ENCODE data around the gene GAS6.
"Not testable (repeated sequence)": the region's sequence is repeated elsewhere in the genome, so short reads cannot be mapped to it uniquely, and the experiment has no call there.

Gene GAS6

DNA sequence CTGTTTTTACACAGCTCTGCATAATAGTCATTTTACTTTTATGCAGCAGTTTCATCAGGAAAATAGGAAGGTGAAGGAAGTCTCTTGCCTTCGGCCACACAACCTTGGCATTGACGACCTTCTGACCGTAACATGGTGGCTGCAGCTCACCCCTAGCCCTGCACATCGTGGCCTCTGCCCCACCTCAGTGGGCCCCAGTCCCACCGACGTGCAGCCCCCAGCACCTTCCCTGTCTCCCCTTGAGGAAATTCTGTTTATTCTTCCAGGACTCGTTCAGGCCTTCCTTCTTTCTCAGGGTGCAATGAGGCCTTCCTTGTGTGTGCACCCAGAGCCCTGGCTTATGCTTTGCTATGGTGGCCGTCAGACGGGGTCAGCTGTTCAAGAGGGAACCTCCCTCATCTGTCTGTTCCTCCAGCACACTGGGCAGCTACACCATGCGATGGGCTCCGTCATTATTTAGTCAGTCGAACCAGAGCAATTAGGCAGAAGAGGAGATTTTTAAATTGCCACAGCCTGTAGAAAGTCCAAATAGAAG is 71.6 kb downstream of the GAS6 start:
- no peak for DNase-seq (ENCODE audit: low read depth in 2 of 2)

DNA sequence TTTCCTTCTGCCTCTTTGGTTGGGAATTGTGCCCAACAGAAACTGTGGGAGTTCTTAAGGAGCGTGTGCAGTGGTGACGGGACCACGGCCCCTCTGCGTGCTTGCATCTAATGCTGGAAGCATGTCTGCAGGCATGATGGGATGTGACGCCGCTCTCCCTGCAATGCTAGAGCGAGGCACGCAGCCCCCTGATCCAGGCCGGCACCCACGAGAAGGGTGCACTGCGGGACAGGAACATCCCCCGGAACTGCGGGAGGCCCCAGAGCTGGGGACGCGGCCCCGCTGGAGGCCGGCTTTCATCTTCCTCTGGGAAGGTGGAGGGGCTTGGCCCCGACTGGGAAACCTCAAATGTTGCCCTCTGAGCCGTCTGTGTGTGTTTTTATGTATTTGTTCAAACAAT is 72.1 kb downstream of the GAS6 start:
- DNase-seq (ENCODE audit: low read depth in 2 of 2), result no peak

DNA sequence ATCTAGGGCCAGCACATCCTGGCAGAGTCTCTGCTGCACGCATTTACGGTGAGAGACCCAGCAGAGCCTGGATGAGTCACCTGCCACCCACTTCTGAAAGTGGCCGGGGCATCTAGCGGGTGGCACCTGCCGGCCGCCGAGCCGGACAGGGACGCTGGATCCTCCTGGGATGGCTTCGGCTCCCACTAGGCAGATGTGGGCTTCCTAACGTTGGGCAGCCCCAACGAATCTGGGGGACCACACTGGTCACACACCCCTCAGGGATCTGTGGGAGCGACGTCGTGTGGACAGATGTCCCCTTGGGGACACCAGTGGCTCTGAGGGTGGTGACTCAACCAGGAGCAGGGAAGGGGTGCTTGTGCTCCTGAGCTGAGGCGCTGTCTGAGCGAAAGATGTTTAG is 72.7 kb downstream of the GAS6 start:
- no peak for DNase-seq (ENCODE audit: low read depth in 2 of 2)

DNA sequence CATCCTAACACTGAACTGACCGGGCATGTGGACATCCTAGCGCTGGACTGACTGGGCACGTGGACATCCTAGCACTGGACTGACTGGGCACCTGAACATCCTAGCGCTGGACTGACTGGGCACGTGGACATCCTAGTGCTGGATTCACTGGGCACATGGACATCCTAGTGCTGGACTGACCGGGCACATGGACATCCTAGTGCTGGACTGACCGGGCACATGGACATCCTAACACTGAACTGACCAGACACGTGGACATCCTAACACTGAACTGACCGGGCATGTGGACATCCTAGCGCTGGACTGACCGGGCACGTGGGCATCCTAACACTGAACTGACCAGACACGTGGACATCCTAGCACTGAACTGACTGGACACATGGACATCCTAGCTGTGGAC is 73.9 kb downstream of the GAS6 start:
- not testable (repeated sequence) for DNase-seq (ENCODE audit: low read depth in 2 of 2)

DNA sequence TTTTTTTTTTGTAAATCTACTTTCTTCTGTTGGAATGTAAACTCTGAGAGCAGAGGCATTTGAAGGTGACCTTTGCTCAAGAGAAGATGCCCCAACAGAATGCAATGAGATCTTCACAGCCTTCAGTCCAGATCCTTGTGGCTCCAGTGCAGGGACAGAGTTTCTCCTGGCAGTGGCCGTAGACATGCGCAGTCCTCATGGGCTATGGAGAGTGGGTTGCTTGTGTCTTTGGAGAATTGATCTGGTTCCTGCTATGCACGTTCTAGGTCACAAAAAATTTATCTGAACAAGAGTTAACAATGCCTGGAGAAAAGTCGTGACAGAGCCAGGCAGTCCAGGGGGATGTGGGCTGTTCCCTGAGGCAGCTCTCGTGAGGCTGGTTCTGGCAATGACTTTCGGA is 74.7 kb downstream of the GAS6 start:
- DNase-seq (ENCODE audit: low read depth in 2 of 2), result no peak

DNA sequence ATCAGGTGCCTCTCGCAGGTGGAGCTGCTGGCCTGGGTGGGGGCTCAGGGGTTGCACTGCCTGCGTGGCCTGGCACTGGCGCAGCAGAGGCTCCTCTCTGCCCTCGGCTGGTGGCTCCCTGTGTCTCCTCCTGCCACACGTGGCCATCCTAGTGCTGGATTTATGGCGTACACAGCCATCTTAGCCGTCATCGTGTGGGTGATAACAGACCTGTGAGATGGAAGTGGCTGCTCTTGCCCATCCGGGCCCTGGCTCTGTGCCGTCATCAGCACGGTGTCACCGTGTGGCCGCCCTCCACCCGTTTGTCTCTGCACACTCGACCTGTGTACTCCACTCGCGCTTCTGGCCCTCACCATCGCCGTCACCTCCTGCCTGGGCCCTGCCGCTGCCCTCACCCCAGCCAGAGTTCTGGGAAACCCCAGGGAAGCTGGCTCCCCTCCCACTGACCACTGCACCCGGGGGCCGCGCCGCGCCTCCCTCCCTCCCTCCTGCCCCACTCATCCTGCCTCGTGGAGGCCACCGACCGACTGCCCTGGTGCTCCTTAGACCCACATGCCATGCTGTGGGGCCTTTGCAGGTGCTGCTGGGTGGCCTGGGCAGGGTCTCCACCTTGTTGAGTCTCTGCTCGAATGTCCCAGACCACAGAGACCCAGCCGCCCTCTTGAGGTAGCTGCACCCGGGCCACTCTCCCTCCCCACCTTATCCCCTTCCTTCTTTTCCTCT is 75.3 kb downstream of the GAS6 start:
- DNase-seq (ENCODE audit: low read depth in 2 of 2), result no peak

DNA sequence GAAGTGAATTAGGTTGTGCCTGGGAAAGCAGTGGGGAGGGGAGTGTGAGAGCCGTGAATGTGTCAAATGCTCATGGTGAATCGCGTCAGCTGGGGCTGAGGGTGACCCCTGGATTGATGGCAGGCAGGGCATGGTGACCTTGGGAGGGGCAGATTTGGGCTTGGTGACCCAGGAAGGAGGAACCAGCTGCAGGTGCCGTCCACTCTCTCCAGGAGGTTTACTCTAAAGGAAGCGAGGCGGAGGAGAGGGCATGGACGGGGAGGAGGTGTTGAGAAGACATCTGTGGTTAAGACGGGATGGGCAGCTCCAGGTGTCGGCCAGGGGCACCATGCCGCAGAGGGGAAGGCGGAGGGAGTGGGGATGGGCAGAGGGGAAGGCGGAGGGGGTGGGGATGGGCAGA is 76.2 kb downstream of the GAS6 start:
- no peak for DNase-seq (ENCODE audit: low read depth in 2 of 2)

DNA sequence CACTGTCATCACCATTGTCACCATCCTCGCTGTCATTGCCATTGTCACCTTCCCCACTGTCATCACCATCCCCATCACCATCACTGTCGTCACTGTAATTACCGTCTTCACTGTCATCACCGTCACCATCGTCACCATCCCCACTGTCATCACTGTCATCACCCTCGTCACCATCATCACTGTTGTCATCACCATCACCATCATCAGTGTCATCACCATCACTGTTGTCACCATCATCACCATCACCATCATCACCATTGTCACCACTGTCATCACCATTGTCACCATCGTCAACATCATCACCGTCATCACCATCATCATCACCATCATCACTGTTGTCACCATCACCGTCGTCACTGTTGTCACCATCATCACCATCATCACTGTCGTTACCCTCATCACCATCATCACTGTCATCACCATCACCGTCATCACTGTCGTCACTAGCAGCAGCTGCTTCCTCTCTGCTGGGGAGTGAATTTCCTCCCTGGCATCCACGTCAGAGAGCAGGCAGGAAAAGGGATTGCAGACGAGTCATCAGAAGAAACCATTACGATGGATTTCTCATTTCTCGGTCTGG is 77.5 kb downstream of the GAS6 start:
- DNase-seq (ENCODE audit: low read depth in 2 of 2), result no peak

DNA sequence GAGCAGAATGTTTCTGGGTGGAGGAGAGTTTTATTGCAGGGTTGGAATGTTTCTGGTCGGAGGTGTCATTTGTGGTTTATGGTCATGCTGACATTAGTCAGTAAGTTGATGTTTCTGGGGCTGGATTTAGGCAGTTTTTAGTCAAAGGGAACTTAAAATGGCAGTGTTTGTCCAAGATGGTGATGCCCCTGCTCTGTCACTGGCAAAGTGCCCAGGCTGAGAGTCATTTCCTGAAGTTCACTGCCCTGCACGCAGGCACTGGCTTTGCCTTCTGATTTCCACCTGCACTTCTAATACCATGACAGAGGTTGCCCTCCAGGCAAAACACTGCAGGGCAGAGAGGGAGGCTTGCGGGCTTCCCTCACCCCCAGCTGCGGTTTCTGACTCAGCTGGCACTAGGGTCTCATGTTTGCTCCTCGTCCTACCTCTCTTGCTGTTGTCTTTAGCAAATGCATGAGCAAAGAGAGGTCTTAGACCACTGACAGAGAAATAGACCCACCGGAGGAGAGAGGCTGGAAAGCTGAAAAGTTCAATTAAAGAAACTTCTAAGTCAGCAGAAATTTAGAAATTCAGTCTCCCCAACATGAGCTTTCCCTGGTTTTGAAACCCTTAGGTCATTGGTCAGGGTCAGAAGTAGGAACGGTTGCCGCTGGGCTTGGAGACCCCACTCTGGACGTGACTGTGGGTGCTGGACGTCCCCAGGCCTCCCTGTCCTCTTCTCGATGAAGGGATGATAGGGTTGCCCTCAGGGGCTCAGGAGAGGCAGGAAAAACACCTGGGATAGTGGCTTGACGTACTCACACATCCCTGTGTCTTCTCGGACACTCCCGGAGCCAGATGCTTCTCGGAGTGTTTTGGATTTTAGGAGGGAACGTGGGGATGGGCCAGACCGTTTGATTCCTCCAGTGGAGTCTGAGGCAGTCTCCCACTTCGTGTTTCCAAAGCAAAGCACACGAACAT is 78.5 kb downstream of the GAS6 start:
- DNase-seq (ENCODE audit: low read depth in 2 of 2), result no peak

DNA sequence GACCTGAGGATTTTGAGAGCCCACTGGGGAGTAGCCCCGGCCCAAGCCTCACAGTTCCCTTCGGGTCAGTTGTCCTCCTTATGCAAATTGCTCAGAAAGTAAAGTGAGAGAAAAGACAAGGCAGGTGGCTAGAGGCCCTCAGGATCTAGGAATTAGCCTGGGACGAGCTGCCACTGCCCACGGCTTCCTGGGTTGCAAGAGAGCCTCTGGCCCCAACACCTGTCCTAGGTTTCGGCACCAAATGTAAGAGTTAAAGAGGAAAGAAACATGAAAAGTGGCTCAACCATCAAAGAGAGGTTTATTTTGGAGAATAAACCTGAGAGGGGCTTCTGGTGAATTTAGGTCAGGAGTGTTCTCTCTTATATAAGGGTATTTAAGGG is 79.2 kb downstream of the GAS6 start:
- no peak for DNase-seq (ENCODE audit: low read depth in 2 of 2)

DNA sequence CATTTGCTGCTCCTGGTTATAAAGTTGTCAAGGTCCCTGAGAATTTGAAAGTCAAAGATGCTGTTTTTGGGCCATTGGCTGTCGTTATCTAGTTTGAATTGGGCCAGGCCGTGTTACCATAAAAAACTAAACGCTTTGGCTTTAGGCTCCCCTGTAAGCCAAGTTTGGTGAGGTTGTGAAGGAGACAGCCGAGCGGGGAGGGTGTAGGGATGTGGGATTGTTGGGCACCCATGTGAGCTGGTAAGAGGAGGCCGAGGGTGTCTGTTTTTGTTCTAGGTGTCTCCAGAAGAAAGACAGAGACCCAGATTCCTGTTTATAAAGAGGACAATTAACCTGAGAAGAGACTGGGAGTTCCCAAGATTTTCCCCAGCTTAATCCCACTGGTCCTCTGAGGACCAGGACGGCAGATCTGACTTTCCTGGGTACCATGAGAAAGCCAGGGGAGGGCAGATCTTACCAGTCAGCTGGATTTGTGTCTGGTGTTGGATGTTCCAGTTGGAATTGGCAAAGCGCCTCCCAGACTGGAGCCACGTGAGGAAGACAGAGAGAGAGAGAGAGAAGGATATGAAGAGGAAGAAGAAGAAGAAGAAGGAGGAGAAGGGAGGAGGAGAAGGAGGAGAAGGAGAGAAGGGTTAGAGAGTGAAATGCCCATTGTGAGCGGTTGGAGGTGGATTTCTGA is 79.8 kb downstream of the GAS6 start:
- no peak for DNase-seq (ENCODE audit: low read depth in 2 of 2)

DNA sequence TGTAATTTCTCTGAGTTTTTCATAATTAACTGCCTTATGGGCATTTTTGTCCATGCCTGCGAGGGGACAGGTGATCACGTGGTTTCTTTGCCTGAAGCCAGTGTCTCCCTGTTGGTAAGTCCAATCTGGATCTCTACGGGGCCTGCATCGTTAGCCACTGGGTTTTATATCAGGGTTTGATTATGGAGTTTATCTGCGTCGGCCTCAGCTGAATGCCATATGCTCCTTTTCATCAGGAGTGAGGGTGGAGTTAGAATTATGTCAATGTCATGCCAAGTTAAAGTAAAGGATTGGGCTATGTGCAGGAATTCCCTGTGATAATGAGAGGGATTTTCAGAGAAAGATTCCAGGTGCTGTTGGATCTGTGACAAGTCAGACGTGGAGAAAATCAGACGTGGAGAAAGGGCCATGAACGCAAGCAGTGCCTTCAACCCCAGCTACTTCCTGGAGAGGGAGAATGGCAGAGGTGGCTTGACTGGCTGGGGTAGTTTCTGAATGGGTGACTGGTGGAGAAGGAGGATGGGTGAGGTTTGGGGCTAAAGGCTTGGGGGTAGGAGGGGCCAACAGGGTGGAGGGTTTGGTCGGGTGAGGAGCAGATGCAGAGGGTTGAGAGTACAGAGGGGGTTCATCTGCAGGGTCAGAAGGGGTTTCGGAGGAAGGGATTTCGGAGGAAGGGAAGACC is 80.5 kb downstream of the GAS6 start:
- DNase-seq (ENCODE audit: low read depth in 2 of 2), result no peak

DNA sequence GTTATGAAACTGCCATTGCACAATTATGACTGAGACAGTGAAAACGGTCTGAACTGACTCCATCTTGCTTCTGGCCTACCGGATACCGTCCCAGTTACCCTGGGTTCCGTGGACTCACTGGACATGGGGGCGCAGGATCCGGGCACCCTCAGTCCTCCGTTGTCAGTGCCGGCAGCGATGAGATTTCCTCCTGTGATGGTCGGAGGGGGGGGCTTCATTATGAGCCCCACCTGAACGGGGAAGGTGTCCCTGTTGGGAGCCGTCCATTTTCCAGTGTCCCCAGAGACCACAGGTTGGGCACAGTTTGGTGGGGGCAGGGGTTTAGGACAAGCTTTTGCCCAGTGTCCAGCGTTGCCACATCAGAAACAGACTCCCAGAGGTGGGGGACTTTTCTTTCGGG is 81.4 kb downstream of the GAS6 start:
- no peak for DNase-seq (ENCODE audit: low read depth in 2 of 2)

DNA sequence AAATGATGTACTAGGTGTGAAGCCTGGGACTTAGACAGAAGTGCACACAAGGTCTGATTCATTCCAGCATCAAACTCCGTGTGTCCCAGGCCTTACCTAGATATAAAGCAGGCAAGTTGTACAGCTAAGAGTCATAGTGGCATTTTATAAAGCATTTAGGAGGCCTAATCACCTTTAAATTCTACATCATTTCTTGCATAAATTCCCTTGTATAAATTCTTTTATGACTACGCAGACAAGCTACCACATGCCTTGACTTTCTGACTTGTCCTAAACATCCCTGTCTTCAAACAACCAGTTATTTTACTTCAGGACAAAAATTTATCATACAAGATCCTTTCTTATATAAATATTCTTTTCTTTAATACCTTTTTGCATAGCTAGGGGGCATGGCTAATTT is 82.3 kb downstream of the GAS6 start:
- no peak for DNase-seq (ENCODE audit: low read depth in 2 of 2)

DNA sequence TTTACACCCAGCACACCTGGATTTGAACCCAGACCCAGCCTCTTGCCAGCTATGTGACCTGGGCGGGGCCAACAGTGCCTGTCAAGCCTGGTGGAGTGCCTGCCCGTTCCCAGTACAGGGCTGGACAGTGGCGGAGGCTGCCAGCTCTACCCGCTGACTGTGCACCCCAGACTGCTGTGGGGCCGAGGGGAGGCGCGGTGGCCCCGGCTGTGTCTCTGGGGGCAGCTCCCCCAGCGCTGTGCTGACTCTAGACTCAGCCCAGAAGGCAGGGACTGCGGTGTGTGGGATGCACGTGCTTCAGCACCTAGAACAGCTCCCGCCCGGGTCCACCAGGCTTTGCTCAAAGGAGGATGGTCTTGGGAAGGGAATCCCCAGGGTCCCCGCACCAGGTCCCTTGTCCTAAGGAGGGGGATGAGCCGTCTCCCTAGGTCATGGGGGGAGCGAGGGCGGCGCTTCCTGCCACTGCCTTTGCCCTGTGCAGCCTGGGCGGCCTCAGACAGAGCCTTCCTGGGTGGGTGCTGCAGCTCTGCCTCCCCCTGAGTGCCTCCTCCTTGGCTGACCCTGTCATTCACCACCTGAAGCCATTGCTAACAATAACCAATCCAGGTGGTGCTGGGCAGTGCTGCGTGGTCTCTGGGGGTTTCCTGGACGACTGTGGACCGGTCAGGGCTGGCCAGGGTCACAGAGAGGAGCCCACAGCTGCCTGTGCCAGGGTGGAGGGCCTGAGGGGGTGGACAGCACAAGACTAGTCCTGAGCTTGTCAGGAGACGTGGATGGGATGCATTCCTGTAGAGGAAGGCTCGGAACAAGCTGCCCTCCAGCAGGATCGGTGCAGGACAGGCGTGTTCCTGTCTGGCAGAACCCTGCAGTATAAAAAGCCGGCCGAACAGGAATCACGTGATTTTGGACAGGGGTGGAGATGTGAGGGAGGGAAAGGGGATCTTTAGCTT is 86.3 kb downstream of the GAS6 start:
- no peak for DNase-seq (ENCODE audit: low read depth in 2 of 2)

DNA sequence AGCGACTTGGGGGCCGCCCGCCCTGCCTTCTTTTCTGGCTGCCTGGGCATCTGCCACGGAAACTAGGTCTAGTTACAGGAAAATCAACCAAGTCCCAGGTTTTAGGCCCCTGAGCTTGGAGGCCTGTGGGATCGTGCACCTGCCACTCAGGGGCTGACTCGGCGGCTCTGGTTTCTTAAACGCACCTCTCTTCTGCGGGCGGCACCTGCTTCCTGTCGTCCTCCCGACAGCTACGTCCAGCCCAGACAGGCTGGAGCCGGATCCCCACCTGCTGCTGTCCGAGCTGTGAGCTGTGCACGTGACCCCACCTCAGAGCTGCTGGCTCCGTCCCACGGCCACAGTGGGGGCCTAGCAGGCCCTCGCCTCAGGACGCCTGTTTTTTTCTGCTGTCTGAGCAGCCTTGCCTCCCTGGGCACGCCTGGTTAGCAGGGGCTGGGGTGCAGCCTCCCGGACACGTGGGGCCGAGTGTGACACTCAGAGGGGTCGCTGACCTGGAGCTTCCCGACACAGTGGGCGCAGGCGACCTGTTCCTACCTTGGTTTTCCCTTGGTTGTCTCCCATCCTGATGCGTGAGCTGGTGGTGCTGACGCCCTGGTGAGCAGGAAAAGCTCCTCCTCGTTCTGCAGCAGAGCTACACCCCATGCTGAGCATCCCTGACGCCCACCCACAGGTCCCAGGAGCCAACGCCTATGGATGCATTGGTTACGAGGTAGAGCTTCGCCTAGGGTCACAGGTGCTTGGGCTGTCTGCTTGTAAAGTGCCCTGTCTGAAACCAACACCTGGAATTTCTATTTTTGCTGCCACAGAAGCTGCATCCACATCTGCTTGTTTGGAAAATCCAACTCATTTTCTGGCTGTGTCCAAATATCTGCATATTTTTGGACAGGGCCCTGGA is 87.4 kb downstream of the GAS6 start:
- no peak for DNase-seq (ENCODE audit: low read depth in 2 of 2)

DNA sequence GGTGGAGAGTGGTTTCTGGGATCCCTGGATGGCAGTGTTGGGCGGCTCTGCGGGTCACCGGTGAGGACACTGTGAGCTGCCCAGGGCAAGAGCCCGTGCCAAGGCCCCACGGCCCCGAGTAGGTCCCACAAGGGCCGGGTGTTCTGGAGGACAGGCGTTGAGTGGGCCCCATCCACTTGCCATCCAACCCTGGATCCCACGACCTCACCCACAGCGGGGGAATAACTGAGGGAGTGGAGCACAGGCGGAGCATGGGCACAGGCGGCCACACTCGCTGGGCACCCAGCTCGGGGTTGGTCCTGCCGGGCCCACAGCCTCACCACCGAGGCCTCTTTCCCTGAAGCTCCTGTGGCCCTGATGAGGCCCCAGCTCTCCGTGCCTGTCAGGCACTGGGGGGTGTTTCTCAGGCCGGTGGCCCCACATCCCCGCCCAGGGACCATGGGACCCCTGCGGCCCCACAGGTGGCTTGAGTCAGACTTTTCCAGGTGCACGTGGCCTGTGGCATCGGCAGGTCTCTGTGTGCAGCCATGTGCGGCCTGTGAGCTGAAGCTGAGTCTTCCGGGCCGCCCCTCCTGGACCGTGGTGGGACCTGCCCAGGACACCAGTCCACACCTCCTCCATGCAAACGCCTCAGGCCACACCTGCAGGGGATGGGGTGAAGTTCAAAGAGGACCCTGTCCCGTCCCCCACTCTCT is 88.3 kb downstream of the GAS6 start:
- no peak for DNase-seq (ENCODE audit: low read depth in 2 of 2)

Measured in stimulated activated CD4-positive, alpha-beta T cell treated with anti-CD3 and anti-CD28 coated beads, Interleukin-1b, Interleukin-23, amount 100 ng/mL, for 4 hours (primary cell).